ENCODE data around the gene TPPP3. TPM values are rescaled to one million over a fixed set of nuclear protein-coding genes. Genes with fewer than 3 reads are reported as not detected.

The TPPP3 gene
- 0.91 and 4.2 TPM in 2 replicates for total RNA-seq

DNA sequence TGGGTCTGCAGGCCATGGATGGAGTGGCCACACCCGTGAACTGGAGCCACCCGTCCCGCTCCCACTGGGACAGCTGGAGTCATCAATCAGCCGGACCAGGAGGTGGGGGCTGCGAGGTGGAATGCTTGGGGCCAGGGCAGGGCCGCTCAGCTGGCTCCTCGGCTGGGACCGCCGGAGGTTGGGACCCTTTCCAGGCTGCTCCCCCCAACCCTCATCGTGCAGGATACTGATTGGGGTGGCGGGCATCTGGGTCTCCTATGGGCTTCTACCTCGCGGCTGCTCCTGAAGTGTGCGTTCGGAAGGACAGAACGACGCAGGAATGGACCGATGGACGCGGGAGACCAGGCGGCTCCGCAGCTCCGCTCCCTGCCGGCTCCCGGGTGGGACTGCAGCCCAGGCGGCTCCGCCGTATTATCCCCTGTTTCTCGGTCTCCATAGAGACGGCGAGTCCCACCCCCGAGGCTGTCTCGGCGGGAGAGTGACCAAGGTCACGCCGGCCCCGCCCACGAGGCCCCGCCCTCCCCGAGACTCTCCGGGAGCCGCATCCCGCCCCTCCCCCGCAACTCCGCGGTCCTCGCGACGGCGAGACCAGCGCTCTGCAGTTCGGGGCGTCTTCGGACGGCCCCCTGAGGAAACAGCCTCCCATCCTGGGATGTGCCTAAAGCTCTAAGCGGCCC lies at the start of gene TPPP3:
TPPP3 (minus strand) TSS at position 388 of the 677 bp plus-strand sequence. CDS start 2,387 bp downstream, outside the sequence.

GRCh38 chr16:67430977-67431774 lies 37.9 kb upstream of the TPPP3 start, which contains the start of gene HSD11B2:
Gene HSD11B2 (plus strand): TSS chr16:67431121. CDS start chr16:67431249, 128 bp downstream.

GRCh38 chr16:67415872-67416793 lies 22.8 kb upstream of the TPPP3 start, which contains the start of gene ZDHHC1:
Gene ZDHHC1 (minus strand): TSS chr16:67416477. CDS start chr16:67407775, 8,702 bp downstream.

Other genes starting within 250 kb of the TPPP3 start
- gene B3GNT9, start 242.5 kb downstream of the TPPP3 start, total RNA-seq = 31.9 and 75.3 TPM in 2 replicates
- 26.1 and 32.8 TPM in 2 replicates for gene TRADD, start 233.6 kb downstream of the TPPP3 start, total RNA-seq
- 7.8 and 24.1 TPM in 2 replicates for gene FBXL8, start 233.5 kb downstream of the TPPP3 start, total RNA-seq
- 0.13 and 3.5 TPM in 2 replicates for gene HSF4, start 228.8 kb downstream of the TPPP3 start, total RNA-seq
- gene NOL3, start 223.0 kb downstream of the TPPP3 start, total RNA-seq = 25.3 and 35.7 TPM in 2 replicates
- 8.4 and 38.3 TPM in 2 replicates for gene MATCAP1, start 209.5 kb downstream of the TPPP3 start, total RNA-seq
- gene EXOC3L1, start 203.4 kb downstream of the TPPP3 start, total RNA-seq = 0.39 and 0.96 TPM in 2 replicates
- 75.3 and 80.8 TPM in 2 replicates for gene E2F4, start 201.3 kb downstream of the TPPP3 start, total RNA-seq
- gene ELMO3, start 194.4 kb downstream of the TPPP3 start, total RNA-seq = 1.4 and 2.3 TPM in 2 replicates
- 32.1 and 38.2 TPM in 2 replicates for gene TMEM208, start 166.4 kb downstream of the TPPP3 start, total RNA-seq
- 27.3 and 30.1 TPM in 2 replicates for gene FHOD1, start 146.0 kb downstream of the TPPP3 start, total RNA-seq
- 0.65 and 3.0 TPM in 2 replicates for gene SLC9A5, start 144.5 kb downstream of the TPPP3 start, total RNA-seq
- gene PLEKHG4, start 114.0 kb downstream of the TPPP3 start, total RNA-seq = 14.4 and 23.2 TPM in 2 replicates
- gene KCTD19, start 66.8 kb downstream of the TPPP3 start, total RNA-seq = 0.24 TPM in 1 of 2 replicates, not detected in the other
- gene LRRC36, start 66.7 kb downstream of the TPPP3 start, total RNA-seq = 0.13 TPM in 1 of 2 replicates, not detected in the other
- 3.5 and 9.7 TPM in 2 replicates for gene ZDHHC1, start 23.0 kb upstream of the TPPP3 start, total RNA-seq
- gene HSD11B2, start 37.6 kb upstream of the TPPP3 start, total RNA-seq = 2.7 TPM in 1 of 2 replicates, not detected in the other
- 115 and 125 TPM in 2 replicates for gene ATP6V0D1, start 87.7 kb upstream of the TPPP3 start, total RNA-seq
- gene AGRP, start 90.0 kb upstream of the TPPP3 start, total RNA-seq = not detected in 2 replicates
- gene RIPOR1, start 135.3 kb upstream of the TPPP3 start, total RNA-seq = 23.4 and 28.3 TPM in 2 replicates
- gene CTCF, start 169.0 kb upstream of the TPPP3 start, total RNA-seq = 21.7 and 36.6 TPM in 2 replicates